ENCODE data around the gene KIF22.

The KIF22 gene

DNA sequence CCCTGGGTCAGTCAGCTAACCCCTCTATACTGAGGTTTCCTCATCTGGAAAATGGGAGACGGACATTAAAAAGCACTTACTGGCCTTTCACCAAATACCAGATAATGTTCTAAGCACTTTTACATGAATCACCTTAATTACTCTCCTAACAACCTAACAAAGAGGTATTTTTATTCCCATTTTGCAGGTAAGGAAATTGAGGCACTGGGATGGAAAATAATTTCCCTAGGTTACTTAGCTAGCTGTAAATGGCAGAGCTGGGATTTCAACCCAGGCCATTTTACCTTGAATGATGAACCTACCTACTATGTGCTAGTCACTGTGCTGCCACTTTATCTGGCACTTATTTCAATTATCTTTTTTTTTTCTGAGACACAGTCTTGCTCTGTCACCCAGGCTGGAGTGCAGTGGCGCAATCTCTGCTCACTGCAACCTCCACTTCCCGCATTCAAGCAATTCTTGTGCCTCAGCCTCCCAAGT, 3.7 kb downstream of the KIF22 start:
- WGBS (ENCODE audit: insufficient coverage), result 83% methylated on average over 2 of the region's 3 CpGs
- POLR2A ChIA-PET, result interaction anchor here (1.7 kb wide), 1 partner anchor 10 kb away, joined by 6 read pairs; no protein-coding TSS in a partner anchor
- CTCF ChIA-PET, result interaction anchor here (1.8 to 3.0 kb wide), 3 partner anchors 10 to 45 kb away, joined by 5 to 19 read pairs (median 7); no protein-coding TSS in a partner anchor
- Histone ChIP-seq H3K36me3 (ENCODE audit: control insufficient read depth in 4 of 4, insufficient read depth in 4 of 4, low read length in 3 of 4) (peaks cover 6 to 51% (median 26%) of the 10 kb centered on the region in 4 experiments), H3K4me3 (ENCODE audit: control insufficient read depth in 1 of 7, extremely low read depth in 1 of 7, insufficient read depth in 4 of 7, low read depth in 2 of 7, low read length in 6 of 7) (no peak overlapping the region), H3K9me3 (ENCODE audit: control extremely low read depth in 1 of 5, control insufficient read depth in 4 of 5, insufficient read depth in 2 of 5, low read depth in 1 of 5, low read length in 4 of 5) (no peaks in the 10 kb centered on the region), H3K27me3 (replicated peaks in 2 of 5; ENCODE audit: control insufficient read depth in 4 of 5, insufficient read depth in 5 of 5, low read length in 4 of 5) (no peaks in the 10 kb centered on the region), H3K4me1 (ENCODE audit: control extremely low read depth in 1 of 4, control insufficient read depth in 4 of 4, insufficient read depth in 4 of 4, low read length in 3 of 4) (peaks cover 12 to 33% (median 25%) of the 10 kb centered on the region in 4 experiments), H3K27ac (ENCODE audit: insufficient read depth in 1 of 2, low read depth in 1 of 2, low read length in 2 of 2, poor library complexity in 1 of 2, severe bottlenecking in 2 of 2) (peak overlapping the region in 1 of 2 experiments; percentile 30)
- DNase-seq, result no peak

DNA sequence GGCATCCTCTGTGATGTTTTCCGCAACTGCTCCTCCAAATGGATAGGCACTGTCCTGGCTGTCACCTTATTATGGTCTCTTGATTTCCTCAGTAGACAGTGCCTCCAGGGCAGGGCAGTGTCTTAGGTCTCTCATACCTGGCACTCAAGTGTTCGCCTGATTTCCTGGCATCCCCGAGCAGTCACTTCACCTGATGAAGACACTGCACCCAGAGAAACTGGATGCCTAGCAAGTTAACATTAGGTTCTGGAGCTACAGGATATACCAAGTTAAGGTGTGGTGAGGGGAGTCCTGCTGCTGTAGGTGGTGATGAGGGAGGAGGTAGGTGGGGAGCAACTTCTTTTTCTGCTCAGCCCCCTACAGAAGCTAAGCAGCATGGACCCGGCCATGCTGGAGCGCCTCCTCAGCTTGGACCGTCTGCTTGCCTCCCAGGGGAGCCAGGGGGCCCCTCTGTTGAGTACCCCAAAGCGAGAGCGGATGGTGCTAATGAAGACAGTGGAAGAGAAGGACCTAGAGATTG, 11.9 kb downstream of the KIF22 start:
- no peaks in the 10 kb centered on the region for H3K27me3 ChIP-seq (replicated peaks in 2 of 5; ENCODE audit: control insufficient read depth in 4 of 5, insufficient read depth in 5 of 5, low read length in 4 of 5)
- peaks cover 6 to 22% (median 14%) of the 10 kb centered on the region in 4 experiments for H3K4me1 ChIP-seq (ENCODE audit: control extremely low read depth in 1 of 4, control insufficient read depth in 4 of 4, insufficient read depth in 4 of 4, low read length in 3 of 4)
- no peak overlapping the region for H3K4me3 ChIP-seq (ENCODE audit: control insufficient read depth in 1 of 7, extremely low read depth in 1 of 7, insufficient read depth in 4 of 7, low read depth in 2 of 7, low read length in 6 of 7)
- ChIA-PET POLR2A (interaction anchor here (1.0 kb wide), 1 partner anchor 10 kb away, joined by 3 read pairs; no protein-coding TSS in a partner anchor), CTCF (interaction anchor here (1.1 to 4.6 kb wide), 2 partner anchors 12 to 57 kb away, joined by 3 to 28 read pairs; partner anchors contain the start of gene KIF22)
- no peak overlapping the region for H3K27ac ChIP-seq (ENCODE audit: insufficient read depth in 1 of 2, low read depth in 1 of 2, low read length in 2 of 2, poor library complexity in 1 of 2, severe bottlenecking in 2 of 2)
- H3K9me3 ChIP-seq (ENCODE audit: control extremely low read depth in 1 of 5, control insufficient read depth in 4 of 5, insufficient read depth in 2 of 5, low read depth in 1 of 5, low read length in 4 of 5), result no peaks in the 10 kb centered on the region
- 96% methylated on average over 8 of the region's 8 CpGs for WGBS (ENCODE audit: insufficient coverage)
- peaks cover 15 to 61% (median 48%) of the 10 kb centered on the region in 4 experiments for H3K36me3 ChIP-seq (ENCODE audit: control insufficient read depth in 4 of 4, insufficient read depth in 4 of 4, low read length in 3 of 4)
- no peak for DNase-seq

DNA sequence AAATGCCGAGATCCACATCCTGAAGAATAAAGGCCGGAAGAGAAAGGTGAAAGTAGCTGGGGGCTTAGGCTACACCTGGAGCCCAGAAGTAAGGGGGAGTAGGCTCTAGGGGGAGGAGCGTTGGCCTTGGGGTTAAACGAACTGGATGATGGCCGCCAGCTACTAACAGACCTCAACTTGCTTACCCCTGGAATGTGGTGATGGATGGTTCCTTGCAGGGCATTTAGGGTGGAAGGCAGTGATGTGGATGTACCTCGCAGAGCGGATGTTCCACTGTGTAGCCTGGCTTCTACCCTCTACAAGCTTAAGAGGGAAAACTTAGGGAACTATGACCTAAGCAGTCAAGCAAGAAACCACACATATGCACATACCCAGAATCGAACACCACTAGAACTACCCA, 13.5 kb downstream of the KIF22 start:
- Histone ChIP-seq H3K9me3 (ENCODE audit: control extremely low read depth in 1 of 5, control insufficient read depth in 4 of 5, insufficient read depth in 2 of 5, low read depth in 1 of 5, low read length in 4 of 5) (no peaks in the 10 kb centered on the region), H3K27ac (ENCODE audit: insufficient read depth in 1 of 2, low read depth in 1 of 2, low read length in 2 of 2, poor library complexity in 1 of 2, severe bottlenecking in 2 of 2) (peak overlapping the region; percentile 8 to 94), H3K4me3 (ENCODE audit: control insufficient read depth in 1 of 7, extremely low read depth in 1 of 7, insufficient read depth in 4 of 7, low read depth in 2 of 7, low read length in 6 of 7) (peak overlapping the region in 2 of 7 experiments; percentile 90 to 94), H3K36me3 (ENCODE audit: control insufficient read depth in 4 of 4, insufficient read depth in 4 of 4, low read length in 3 of 4) (peaks cover 13 to 58% (median 39%) of the 10 kb centered on the region in 4 experiments), H3K4me1 (ENCODE audit: control extremely low read depth in 1 of 4, control insufficient read depth in 4 of 4, insufficient read depth in 4 of 4, low read length in 3 of 4) (peaks cover 8 to 37% (median 29%) of the 10 kb centered on the region in 4 experiments), H3K27me3 (replicated peaks in 2 of 5; ENCODE audit: control insufficient read depth in 4 of 5, insufficient read depth in 5 of 5, low read length in 4 of 5) (no peaks in the 10 kb centered on the region)
- POLR2A ChIA-PET, result interaction anchor here (0.7 to 1.7 kb wide), 3 partner anchors 10 to 60 kb away, joined by 3 to 6 read pairs (median 6); partner anchors contain the start of gene KIF22
- CTCF ChIA-PET, result interaction anchor here (0.9 to 4.6 kb wide), 8 partner anchors 10 to 200 kb away, joined by 3 to 28 read pairs (median 4); partner anchors contain the start of gene KIF22
- 86% methylated on average over 3 of the region's 8 CpGs for WGBS (ENCODE audit: insufficient coverage)
- DNase-seq, result no peak

DNA sequence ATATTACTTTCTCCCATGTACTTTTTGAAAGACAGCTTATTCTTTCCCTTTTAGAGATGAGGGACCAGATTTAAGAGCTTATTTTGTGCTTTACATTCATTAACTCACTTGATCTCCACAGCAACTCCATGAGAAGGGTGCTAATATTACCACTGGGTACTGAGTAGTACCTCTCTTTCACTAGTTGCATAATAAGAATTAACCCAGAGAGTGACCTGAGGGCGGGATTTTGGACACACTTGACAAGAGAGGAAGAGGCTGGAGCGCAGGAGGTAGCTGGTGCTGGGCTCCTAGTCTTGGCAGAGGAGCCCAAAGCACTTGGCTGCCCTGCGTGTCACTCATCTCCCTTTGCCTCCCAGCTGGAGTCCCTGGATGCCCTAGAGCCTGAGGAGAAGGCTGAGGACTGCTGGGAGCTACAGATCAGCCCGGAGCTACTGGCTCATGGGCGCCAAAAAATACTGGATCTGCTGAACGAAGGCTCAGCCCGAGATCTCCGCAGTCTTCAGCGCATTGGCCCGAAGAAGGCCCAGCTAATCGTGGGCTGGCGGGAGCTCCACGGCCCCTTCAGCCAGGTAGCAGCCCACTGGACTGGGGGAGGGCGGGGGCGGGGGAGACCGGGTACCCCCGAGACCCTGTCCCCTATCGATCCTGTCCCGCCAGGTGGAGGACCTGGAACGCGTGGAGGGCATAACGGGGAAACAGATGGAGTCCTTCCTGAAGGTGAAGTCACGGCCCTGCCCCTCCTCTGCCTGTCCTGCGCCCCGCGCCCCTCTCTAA, 14.1 kb downstream of the KIF22 start:
- Histone ChIP-seq H3K27ac (ENCODE audit: insufficient read depth in 1 of 2, low read depth in 1 of 2, low read length in 2 of 2, poor library complexity in 1 of 2, severe bottlenecking in 2 of 2) (peak overlapping the region; percentile 83 to 94), H3K36me3 (ENCODE audit: control insufficient read depth in 4 of 4, insufficient read depth in 4 of 4, low read length in 3 of 4) (peaks cover 10 to 58% (median 38%) of the 10 kb centered on the region in 4 experiments), H3K4me1 (ENCODE audit: control extremely low read depth in 1 of 4, control insufficient read depth in 4 of 4, insufficient read depth in 4 of 4, low read length in 3 of 4) (peaks cover 8 to 43% (median 34%) of the 10 kb centered on the region in 4 experiments), H3K9me3 (ENCODE audit: control extremely low read depth in 1 of 5, control insufficient read depth in 4 of 5, insufficient read depth in 2 of 5, low read depth in 1 of 5, low read length in 4 of 5) (no peaks in the 10 kb centered on the region), H3K4me3 (ENCODE audit: control insufficient read depth in 1 of 7, extremely low read depth in 1 of 7, insufficient read depth in 4 of 7, low read depth in 2 of 7, low read length in 6 of 7) (peak overlapping the region; percentile 62 to 94 (median 79)), H3K27me3 (replicated peaks in 2 of 5; ENCODE audit: control insufficient read depth in 4 of 5, insufficient read depth in 5 of 5, low read length in 4 of 5) (no peaks in the 10 kb centered on the region)
- POLR2A ChIA-PET, result interaction anchor here (0.7 to 1.7 kb wide), 3 partner anchors 10 to 61 kb away, joined by 3 to 6 read pairs (median 6); partner anchors contain the start of gene KIF22
- 12% methylated on average over 22 of the region's 26 CpGs for WGBS (ENCODE audit: insufficient coverage)
- CTCF ChIA-PET, result interaction anchor here (0.9 to 4.6 kb wide), 7 partner anchors 10 to 200 kb away, joined by 3 to 28 read pairs (median 4); partner anchors contain the start of gene KIF22
- no peak for DNase-seq

DNA sequence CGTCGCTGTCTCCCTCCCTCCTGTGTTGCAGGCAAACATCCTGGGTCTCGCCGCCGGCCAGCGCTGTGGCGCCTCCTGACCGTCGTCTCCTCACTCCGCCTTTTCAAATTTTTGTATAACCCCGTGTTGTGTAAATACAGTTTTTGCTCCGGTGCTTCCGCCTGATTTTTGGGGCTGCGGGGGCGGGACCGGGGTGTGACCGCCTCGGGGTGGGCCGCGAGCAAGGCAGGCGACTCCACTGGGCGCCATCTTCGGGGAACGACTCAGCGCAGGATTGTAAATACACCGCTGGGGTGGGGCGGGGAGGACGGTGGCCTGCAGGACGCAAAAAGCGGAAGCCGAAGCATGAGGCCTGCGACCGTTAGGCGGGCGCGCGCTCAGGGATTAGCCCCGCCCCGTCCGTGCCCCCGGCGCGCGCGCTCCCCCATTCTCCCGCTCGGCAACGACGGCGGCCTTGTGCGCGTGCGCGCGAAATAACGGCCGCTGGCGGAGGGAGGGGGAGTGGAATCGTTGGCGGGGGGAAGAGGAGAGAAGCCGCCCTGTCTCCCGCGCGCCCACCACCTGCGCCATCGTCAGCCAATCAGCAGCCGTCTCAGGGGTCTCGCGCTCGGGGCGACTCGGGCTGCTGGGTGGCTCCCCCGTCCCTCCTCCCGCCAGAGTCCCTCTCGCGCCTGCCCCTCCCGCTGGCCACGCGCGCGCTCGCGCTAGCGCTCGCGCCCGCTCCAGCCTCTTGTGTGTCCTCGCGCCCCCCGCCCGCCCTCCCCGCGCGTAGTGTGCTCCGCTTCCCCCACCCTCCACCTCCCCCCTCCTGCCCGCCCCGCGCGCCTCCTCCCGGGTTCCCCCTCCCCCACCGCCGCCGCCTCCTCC, 14.9 kb downstream of the KIF22 start:
- ChIA-PET POLR2A (interaction anchor here (1.2 to 3.0 kb wide), 3 partner anchors 11 to 15 kb away, joined by 6 to 12 read pairs (median 6); partner anchors contain the start of genes KIF22 and PAGR1), CTCF (interaction anchor here (0.9 to 4.6 kb wide), 4 partner anchors 11 to 69 kb away, joined by 3 to 28 read pairs (median 12); partner anchors contain the start of gene KIF22)
- peaks cover 10 to 62% (median 38%) of the 10 kb centered on the region in 4 experiments for H3K36me3 ChIP-seq (ENCODE audit: control insufficient read depth in 4 of 4, insufficient read depth in 4 of 4, low read length in 3 of 4)
- H3K9me3 ChIP-seq (ENCODE audit: control extremely low read depth in 1 of 5, control insufficient read depth in 4 of 5, insufficient read depth in 2 of 5, low read depth in 1 of 5, low read length in 4 of 5), result no peaks in the 10 kb centered on the region
- peak overlapping the region; percentile 62 to 94 (median 79) for H3K4me3 ChIP-seq (ENCODE audit: control insufficient read depth in 1 of 7, extremely low read depth in 1 of 7, insufficient read depth in 4 of 7, low read depth in 2 of 7, low read length in 6 of 7)
- peak; percentile 98 to 100 (median 99) for DNase-seq
- no peaks in the 10 kb centered on the region for H3K27me3 ChIP-seq (replicated peaks in 2 of 5; ENCODE audit: control insufficient read depth in 4 of 5, insufficient read depth in 5 of 5, low read length in 4 of 5)
- peak overlapping the region; percentile 83 to 94 for H3K27ac ChIP-seq (ENCODE audit: insufficient read depth in 1 of 2, low read depth in 1 of 2, low read length in 2 of 2, poor library complexity in 1 of 2, severe bottlenecking in 2 of 2)
- H3K4me1 ChIP-seq (ENCODE audit: control extremely low read depth in 1 of 4, control insufficient read depth in 4 of 4, insufficient read depth in 4 of 4, low read length in 3 of 4), result peaks cover 8 to 51% (median 42%) of the 10 kb centered on the region in 4 experiments
- WGBS (ENCODE audit: insufficient coverage), result 0% methylated on average over 67 of the region's 103 CpGs

DNA sequence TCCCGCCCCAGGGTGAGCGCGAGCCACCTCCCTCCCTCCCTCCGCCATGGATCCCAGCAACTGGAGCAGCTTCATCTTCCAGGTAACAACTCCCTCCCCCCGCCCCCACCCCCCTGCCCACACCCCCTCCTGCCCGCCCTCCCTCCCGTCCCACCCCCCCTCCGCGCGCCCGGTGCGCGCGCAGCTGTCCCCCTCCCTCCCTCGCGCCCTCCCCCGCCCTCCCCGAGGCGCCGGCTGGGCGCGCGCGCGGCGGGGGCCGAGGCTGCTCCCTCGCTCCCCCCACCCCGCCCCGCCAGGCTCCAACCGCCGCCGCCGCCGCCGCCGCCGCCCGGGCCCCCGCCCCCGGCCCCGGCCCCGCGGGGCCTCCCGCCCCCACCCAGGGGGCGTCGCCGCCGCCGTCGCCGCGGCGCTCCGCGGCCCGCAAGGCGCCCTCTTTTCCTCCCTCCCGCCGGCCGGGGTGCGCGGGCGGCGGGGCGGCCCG, 15.6 kb downstream of the KIF22 start, which contains the start of gene MAZ:
Gene MAZ, plus strand, starts transcription at position 431 of the 481 bp plus-strand sequence. CDS start 173 bp downstream, outside the sequence.
- WGBS (ENCODE audit: insufficient coverage), result 0% methylated on average over 11 of the region's 67 CpGs
- DNase-seq, result no peak
- H3K4me3 ChIP-seq (ENCODE audit: control insufficient read depth in 1 of 7, extremely low read depth in 1 of 7, insufficient read depth in 4 of 7, low read depth in 2 of 7, low read length in 6 of 7), result peak within 1 kb of the TSS; percentile 53 to 94 (median 79)
- H3K4me1 ChIP-seq (ENCODE audit: control extremely low read depth in 1 of 4, control insufficient read depth in 4 of 4, insufficient read depth in 4 of 4, low read length in 3 of 4), result peaks cover 8 to 58% (median 48%) of the 10 kb centered on the region in 4 experiments
- CTCF ChIA-PET, result interaction anchor here (1.0 to 2.0 kb wide), 2 partner anchors 10 kb away, joined by 3 to 4 read pairs; partner anchors contain the start of gene PAGR1
- POLR2A ChIA-PET, result interaction anchor here (2.0 to 3.0 kb wide), 2 partner anchors 10 to 16 kb away, joined by 9 to 12 read pairs; partner anchors contain the start of genes KIF22 and PAGR1
- H3K9me3 ChIP-seq (ENCODE audit: control extremely low read depth in 1 of 5, control insufficient read depth in 4 of 5, insufficient read depth in 2 of 5, low read depth in 1 of 5, low read length in 4 of 5), result no peaks in the 10 kb centered on the region
- H3K27me3 ChIP-seq (replicated peaks in 2 of 5; ENCODE audit: control insufficient read depth in 4 of 5, insufficient read depth in 5 of 5, low read length in 4 of 5), result no peaks in the 10 kb centered on the region
- H3K27ac ChIP-seq (ENCODE audit: insufficient read depth in 1 of 2, low read depth in 1 of 2, low read length in 2 of 2, poor library complexity in 1 of 2, severe bottlenecking in 2 of 2), result peak within 1 kb of the TSS; percentile 83 to 94
- peaks cover 7 to 62% (median 34%) of the 10 kb centered on the region in 4 experiments for H3K36me3 ChIP-seq (ENCODE audit: control insufficient read depth in 4 of 4, insufficient read depth in 4 of 4, low read length in 3 of 4)

Measured in common myeloid progenitor, CD34-positive (primary cell).